Measurements from ENCODE around the gene HOXC12.

GRCh38 chr12:53966085-53966384, 11.3 kb downstream of the HOXC12 start:
- TF ChIP-seq CTCF (IDR thresholded peaks at IDR 0.05), result no peak
- no peak for TF ChIP-seq POLR2A (IDR thresholded peaks at IDR 0.05)
